HG02759 (cell line): ENCODE measurements around the gene EFCAB6.

Experiments
- ATAC-seq: cut with Tn5 transposase; IDR thresholded peaks from one replicate; pipeline ENCODE4 v1.9.1; 2021; ENCODE audit warnings: mild to moderate bottlenecking, moderate library complexity; ENCODE audit not compliant: unreplicated experiment

Gene EFCAB6

GRCh38 chr22:43642319-43643206 lies 169.5 kb downstream of the EFCAB6 start:
- ATAC-seq: no peak

GRCh38 chr22:43639228-43639948 lies 172.7 kb downstream of the EFCAB6 start:
- no peak for ATAC-seq

- no peak for ATAC-seq
Observed at GRCh38 chr22:43637275-43638260, 174.5 kb downstream of the EFCAB6 start.

- no peak for ATAC-seq
Observed at GRCh38 chr22:43636086-43636485, 176.0 kb downstream of the EFCAB6 start.

GRCh38 chr22:43635101-43635500 lies 177.0 kb downstream of the EFCAB6 start:
- no peak for ATAC-seq

GRCh38 chr22:43634316-43634715 lies 177.8 kb downstream of the EFCAB6 start:
- ATAC-seq: no peak

- no peak for ATAC-seq
Observed at GRCh38 chr22:43633631-43634285, 178.3 kb downstream of the EFCAB6 start.

- ATAC-seq: no peak
Observed at GRCh38 chr22:43631846-43632245, 180.3 kb downstream of the EFCAB6 start.

GRCh38 chr22:43631201-43631600 lies 180.9 kb downstream of the EFCAB6 start:
- no peak for ATAC-seq

- no peak for ATAC-seq
Observed at GRCh38 chr22:43630451-43630850, 181.7 kb downstream of the EFCAB6 start.

- no peak for ATAC-seq
Observed at GRCh38 chr22:43628250-43628649, 183.9 kb downstream of the EFCAB6 start.

- ATAC-seq: no peak
Observed at GRCh38 chr22:43627485-43628213, 184.5 kb downstream of the EFCAB6 start.

GRCh38 chr22:43625242-43625641 lies 186.9 kb downstream of the EFCAB6 start:
- ATAC-seq: no peak

- ATAC-seq: no peak
Observed at GRCh38 chr22:43624144-43624998, 187.7 kb downstream of the EFCAB6 start.

- ATAC-seq: no peak
Observed at GRCh38 chr22:43622886-43623285, 189.2 kb downstream of the EFCAB6 start.

GRCh38 chr22:43620197-43620596 lies 191.9 kb downstream of the EFCAB6 start:
- ATAC-seq: no peak

GRCh38 chr22:43618517-43618916 lies 193.6 kb downstream of the EFCAB6 start:
- ATAC-seq: no peak

- ATAC-seq: no peak
Observed at GRCh38 chr22:43616645-43617044, 195.5 kb downstream of the EFCAB6 start.

GRCh38 chr22:43600265-43600664 lies 211.8 kb downstream of the EFCAB6 start:
- ATAC-seq: no peak
